ENCODE results near the gene CCR7. TPM values are rescaled to one million over a fixed set of nuclear protein-coding genes. Genes with fewer than 3 reads are reported as not detected.

Gene CCR7
- total and polyA plus RNA-seq, 11 donors = 0.09 to 2.2 (median 0.23) TPM; not detected in 3

DNA sequence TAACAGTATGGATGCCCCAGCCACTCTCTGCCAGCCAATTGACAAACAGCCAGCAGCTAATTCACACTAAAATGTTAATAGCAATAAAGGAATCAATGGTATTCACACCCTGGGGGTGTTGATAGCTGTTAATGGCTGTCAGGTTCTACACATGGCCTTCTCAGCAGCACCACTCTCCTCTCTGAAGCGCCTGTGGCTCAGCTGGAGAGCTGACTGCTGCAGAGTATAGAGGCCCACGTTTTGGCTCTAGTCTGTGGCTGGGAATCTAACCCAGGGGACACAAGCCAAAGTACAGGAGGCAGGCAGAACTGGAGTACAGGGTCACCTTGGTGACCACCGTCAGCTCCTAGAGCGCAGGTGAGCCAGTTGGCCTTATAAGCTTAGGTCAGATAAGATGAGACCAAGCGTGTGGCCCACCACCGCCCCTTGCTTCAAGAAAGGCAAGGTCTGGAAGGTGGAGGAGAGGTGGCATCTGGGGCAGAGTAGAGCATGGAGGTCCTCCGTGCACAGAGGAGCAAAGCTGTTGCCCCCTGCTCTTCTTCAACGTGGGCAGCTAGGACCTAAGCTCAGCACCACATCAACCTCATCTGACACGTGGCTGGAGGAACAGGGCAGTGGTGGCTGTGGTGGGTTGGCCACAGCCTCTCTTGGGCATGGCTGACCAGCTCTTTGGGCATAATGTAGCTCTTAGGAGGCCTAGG is 25.4 kb downstream of the CCR7 start:
- H3K4me1 ChIP-seq = peaks cover 45 to 91% (median 81%) of the 10 kb centered on the region in 12 donors
- ATAC-seq (peak in 1 of 4 donors; percentile 5), DNase-seq (peak in 2 of 5 donors; percentile 29 to 59)
- H3K9me3 ChIP-seq = no peaks in the 10 kb centered on the region
- intact Hi-C loops (cut with DNase I) = loop anchor here in 9 of 10 donors (2.0 to 10.0 kb wide), 4 partner anchors 21 to 238 kb away; partner anchors contain the start of gene RARA (in 5 of the 9)
- 66 to 76% (median 71%) methylated on average over 9 of the region's 9 CpGs for WGBS, 4 donors
- H3K27ac ChIP-seq = peak overlapping the region; percentile 8 to 98 (median 90)
- no peaks in the 10 kb centered on the region for H3K36me3 ChIP-seq
- H3K4me3 ChIP-seq = no peak overlapping the region
- no peaks in the 10 kb centered on the region for H3K27me3 ChIP-seq
- no peak for TF ChIP-seq POLR2A (IDR thresholded peaks at IDR 0.05)
- TF ChIP-seq, protein P1, sequence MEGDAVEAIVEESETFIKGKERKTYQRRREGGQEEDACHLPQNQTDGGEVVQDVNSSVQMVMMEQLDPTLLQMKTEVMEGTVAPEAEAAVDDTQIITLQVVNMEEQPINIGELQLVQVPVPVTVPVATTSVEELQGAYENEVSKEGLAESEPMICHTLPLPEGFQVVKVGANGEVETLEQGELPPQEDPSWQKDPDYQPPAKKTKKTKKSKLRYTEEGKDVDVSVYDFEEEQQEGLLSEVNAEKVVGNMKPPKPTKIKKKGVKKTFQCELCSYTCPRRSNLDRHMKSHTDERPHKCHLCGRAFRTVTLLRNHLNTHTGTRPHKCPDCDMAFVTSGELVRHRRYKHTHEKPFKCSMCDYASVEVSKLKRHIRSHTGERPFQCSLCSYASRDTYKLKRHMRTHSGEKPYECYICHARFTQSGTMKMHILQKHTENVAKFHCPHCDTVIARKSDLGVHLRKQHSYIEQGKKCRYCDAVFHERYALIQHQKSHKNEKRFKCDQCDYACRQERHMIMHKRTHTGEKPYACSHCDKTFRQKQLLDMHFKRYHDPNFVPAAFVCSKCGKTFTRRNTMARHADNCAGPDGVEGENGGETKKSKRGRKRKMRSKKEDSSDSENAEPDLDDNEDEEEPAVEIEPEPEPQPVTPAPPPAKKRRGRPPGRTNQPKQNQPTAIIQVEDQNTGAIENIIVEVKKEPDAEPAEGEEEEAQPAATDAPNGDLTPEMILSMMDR (IDR thresholded peaks at IDR 0.05) = no peak

DNA sequence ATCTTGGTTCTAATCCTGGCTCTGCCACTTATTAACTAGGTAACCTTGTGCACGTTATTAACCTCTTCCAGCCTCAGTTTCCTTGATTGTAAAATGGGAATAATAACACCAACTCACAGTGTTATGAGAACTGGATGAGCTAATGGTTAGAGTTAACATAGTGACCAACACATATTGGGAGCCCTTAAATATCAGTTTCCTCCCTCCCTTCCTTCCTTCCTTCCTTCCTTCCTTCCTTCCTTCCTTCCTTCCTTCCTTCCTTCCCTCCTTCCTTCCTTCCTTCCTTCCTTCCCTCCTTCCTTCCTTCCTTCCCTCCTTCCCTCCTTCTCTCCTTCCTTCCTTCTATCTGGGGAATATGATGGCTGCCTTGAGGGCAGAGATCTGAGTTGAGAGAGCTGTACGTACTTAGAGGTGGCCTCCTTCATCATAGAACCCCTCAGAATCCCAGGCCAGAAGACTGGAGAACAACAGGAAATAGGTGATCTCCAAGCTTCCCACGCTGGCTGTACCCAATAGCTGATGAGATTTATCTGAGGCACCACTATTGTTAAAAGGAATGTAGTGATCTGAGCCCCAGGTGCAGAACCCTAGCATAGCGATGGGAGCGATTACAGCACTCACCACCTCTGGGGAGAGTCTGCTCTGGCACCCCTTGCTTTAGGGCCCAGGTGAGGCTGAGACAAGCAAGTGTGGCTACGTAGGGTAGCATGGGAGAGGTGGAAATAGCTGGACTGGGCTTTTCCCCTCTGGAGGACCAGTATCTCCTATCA is 26.2 kb downstream of the CCR7 start:
- no peaks in the 10 kb centered on the region for H3K9me3 ChIP-seq
- ATAC-seq (no peak), DNase-seq (peak in 1 of 5 donors; percentile 19)
- no peak overlapping the region for H3K4me3 ChIP-seq
- H3K27ac ChIP-seq = peak overlapping the region; percentile 41 to 98 (median 90)
- H3K27me3 ChIP-seq = no peaks in the 10 kb centered on the region
- intact Hi-C loops (cut with DNase I) = loop anchor here in 9 of 10 donors (1.0 to 10.0 kb wide), 5 partner anchors 21 to 237 kb away; partner anchors contain the start of gene RARA (in 5 of the 9)
- no peaks in the 10 kb centered on the region for H3K36me3 ChIP-seq
- no peak for TF ChIP-seq POLR2A (IDR thresholded peaks at IDR 0.05)
- TF ChIP-seq, protein P1 (IDR thresholded peaks at IDR 0.05) = no peak
- WGBS, 4 donors = 38 to 69% (median 60%) methylated on average over 6 of the region's 6 CpGs
- H3K4me1 ChIP-seq = peaks cover 45 to 98% (median 81%) of the 10 kb centered on the region in 12 donors

DNA sequence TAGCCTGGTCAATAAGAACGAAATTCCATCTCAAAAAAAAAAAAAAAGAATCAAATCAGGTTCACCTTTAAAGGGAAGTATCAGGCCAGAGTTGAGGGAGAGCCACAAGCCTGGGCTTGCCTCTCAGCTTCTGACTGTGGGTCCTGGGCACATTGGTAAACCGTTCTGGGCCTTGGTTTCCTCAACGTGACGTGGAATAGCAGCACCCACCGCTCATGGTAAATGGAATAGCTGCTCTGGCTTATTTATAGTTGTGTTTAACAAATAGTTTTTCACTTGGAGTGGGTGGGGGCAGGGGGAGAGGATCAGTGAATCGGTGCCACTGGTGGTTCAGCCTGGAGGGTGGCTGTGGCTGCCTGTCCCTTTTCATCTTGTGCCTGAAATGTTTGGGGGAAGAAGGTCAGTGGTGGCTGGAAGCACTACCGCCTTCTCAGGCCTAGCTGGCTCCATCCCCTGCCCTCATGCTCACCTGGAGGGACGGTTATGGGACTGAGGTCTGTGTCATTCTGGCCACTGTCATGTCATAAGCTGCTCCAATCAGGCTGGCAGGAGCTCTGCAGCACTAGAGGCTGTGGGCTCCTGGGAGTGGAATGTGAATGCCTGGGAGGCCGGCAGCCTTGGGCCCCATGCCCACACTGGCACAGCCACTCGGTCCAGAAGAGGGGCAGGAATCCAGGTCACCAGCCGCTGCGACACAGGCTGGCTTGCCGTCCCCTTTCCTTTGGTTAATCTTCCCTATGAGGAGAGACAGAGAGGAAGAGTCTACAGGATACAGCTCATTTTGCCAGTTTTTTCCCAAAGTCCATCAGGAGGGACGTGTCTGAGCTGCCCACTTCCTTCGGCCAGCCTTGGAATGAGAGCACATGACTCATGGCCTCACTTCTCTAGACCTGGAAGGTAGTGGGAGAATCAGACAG is 27.0 kb downstream of the CCR7 start:
- Histone ChIP-seq H3K4me1 (peaks cover 40 to 100% (median 79%) of the 10 kb centered on the region in 12 donors), H3K27ac (peak overlapping the region; percentile 41 to 98 (median 88)), H3K9me3 (no peaks in the 10 kb centered on the region), H3K27me3 (no peaks in the 10 kb centered on the region), H3K4me3 (no peak overlapping the region), H3K36me3 (no peaks in the 10 kb centered on the region)
- ATAC-seq (peak; percentile 50 to 70 (median 59)), DNase-seq (peak; percentile 75 to 89 (median 78))
- intact Hi-C loops (cut with DNase I) = loop anchor here in 9 of 10 donors (1.0 to 10.0 kb wide), 5 partner anchors 22 to 236 kb away; partner anchors contain the start of gene RARA (in 5 of the 9)
- WGBS, 4 donors = 47 to 56% (median 50%) methylated on average over 14 to 15 of the region's 15 CpGs
- TF ChIP-seq POLR2A (IDR thresholded peaks at IDR 0.05) = no peak
- TF ChIP-seq, protein P1 (IDR thresholded peaks at IDR 0.05) = no peak
